HPDE6-E6E7 (cell line): ENCODE measurements around the gene GALNT13.

Source experiments
- DNase-seq: peaks from one replicate; pipeline ENCODE4 v3.0.0; 2011; ENCODE audit warnings: missing footprints; ENCODE audit errors: extremely low spot score

Gene GALNT13

DNA sequence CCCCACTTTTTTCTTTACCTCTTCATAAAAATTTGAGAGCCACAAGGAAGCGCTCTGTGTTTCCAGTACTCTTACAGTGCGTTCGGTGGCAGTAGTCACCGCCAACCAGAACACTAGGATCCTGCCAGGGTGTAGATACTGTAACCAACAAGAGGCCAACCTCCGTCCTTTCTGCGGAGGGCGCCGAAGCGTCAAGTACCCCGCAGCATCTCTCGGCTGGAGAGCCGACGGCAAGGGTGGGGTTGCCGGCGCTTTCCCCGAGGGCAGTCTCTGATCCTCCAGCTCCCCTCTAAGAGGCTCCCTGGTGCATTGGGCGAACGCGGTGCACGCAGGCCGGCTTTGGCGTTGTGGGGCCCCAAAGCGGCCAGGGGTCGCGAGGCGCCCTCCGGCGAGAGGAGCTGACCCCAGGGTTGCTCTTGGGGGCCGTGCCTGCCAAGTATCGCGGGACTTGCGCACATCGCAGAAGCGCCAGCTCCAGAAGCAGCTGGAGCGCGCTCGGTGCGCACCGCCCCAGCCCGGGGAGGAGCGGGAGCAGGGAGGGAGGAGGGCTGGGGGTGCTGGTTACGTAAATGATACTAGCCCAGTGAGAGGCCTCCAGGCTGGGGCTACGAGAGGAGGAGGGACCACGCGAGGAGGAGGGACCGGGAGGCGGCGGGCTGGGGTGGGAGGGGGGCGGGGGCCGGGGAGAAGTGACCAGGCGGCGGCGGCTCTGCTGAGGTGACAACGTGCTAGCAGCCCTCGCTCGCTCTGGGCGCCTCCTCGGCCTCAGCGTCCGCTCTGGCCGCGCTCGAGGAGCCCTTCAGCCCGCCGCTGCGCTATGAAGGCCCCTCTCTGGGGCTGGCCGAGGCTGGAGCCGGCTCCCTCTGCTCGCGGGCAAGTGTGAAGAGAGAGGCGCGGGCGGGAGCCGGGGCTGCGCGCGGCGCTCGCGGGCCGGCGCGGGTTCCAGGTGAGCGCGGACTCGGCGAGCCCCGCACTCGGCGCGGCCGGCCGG lies at the start of gene GALNT13:
GALNT13 (plus strand) TSS at position 692 of the 991 bp plus-strand sequence.
- DNase-seq = peak; percentile 67

DNA sequence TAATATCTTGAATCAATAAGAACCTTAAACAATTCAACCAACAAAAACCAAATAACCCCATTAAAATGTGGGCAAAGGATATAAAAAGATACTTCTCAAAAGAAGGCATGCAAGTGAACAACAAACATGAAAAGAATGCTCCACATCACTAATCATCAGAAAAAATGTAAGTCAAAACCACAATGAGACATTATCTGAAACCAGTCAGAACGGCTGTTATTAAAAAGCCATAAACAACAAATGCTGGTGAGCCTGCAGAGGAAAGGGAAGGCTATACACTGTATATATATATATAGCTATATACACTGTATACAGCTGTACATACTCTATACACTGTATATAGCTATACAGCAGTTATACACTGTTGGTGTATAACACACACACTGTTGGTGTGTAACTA lies 47.8 kb upstream of the GALNT13 start:
- no peak for DNase-seq

DNA sequence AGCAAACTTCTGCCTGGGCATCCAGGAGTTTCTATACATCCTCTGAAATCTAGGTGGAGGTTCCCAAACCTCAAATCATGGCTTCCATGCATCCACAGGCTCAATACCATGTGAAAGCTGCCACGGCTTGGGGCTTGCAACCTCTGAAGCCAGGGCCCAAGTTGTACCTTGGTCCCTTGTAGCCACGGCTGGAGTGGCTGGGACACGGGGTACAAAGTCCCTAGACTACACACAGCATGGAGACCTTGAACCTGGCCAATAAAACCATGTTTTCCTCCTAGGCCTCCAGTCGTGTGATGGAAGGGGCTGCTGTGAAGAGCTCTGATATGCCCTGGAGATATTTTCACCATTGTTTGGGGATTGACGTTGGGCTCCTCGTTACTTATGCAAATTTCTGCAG lies 43.4 kb upstream of the GALNT13 start:
- no peak for DNase-seq

DNA sequence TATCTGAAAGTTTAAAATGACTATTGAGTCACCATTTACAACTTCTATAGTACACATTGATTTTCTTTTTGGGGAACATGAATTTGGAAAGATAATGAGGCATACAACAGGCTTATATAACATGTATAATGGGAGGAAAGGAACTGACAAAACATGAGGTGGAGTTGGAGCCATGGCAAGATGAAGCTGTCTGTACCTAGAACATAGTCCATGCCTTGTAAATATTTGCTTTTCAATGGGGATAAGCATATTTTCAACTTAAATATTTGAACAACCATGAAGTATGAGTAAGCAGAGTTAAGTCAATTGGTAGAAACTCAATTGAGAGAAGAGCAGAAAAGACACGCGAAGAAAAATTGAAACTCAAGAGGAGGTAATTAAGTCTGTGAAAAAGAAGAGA lies 37.1 kb upstream of the GALNT13 start:
- DNase-seq = no peak

DNA sequence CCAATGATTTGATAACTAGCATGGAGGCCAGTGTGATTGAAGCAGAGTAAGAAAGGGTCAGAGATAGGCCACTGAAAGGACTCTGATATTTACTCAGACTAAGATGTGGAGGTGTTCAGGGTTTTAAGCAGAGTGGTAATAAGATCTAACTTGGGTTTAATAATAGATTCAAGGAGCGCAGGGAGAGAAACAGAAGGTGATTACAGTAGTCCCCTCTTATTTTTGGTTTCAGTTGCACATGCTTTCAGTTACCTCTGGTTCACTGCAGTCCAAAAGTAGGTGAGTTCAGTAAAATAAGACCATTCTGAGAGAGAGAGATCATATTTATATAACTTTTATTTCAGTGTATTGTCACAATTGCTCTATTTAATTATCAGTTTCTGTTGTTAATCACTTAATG lies 13.5 kb upstream of the GALNT13 start:
- no peak for DNase-seq

DNA sequence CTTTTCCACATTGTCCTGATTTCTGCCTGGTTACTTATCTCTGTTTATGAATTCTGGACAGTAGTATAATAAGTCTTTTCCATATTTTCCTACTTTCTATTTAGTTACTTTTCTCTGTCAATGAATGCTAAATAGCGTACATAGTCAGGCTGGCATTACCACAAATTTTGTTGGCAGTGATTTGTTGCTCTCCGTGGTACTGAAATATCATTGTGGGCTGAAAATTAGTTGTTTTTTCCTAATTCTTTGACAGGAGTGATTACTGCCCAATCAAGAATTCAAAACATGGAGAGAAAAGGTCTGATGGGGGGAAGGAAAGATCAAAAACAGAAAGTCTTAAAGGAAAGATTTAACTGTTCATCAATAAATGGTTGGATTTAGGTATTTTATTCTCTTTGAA lies 7.7 kb upstream of the GALNT13 start:
- no peak for DNase-seq

DNA sequence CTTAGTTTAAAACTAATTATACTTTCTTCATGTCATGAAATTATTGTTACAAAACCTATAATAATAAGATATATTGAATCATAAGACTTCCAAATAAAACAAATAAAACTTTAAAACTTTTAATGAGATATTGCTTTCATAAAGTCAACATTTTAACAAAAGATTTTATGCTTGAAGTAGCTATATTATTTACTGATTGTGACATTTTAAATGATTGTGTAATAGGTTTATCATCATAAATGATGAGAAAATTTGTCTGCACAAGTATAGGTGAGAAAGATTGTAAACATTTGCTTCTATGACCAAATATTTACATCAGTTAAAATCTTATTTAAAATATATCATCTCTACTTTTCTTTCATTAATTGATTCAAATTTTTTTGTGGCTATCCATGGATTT lies 5.1 kb upstream of the GALNT13 start:
- no peak for DNase-seq

DNA sequence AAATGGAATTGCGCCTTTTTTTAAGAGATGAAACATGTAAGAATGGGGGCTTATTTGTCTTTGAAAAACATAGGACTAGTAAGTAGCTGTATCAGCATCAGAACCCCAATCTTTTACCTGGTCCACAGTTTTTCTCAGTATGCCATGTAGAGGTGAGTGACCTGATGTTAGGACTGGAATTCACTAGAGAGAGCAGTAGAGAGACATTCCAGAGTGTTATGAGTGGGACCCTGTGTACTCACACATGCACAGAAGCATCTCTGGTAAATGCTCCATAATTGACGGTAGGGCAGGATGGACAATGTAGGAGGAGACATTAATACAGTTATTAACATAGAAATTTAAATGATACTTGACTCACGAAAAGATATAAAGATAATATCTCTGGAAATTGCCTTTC lies 1.4 kb upstream of the GALNT13 start:
- no peak for DNase-seq

DNA sequence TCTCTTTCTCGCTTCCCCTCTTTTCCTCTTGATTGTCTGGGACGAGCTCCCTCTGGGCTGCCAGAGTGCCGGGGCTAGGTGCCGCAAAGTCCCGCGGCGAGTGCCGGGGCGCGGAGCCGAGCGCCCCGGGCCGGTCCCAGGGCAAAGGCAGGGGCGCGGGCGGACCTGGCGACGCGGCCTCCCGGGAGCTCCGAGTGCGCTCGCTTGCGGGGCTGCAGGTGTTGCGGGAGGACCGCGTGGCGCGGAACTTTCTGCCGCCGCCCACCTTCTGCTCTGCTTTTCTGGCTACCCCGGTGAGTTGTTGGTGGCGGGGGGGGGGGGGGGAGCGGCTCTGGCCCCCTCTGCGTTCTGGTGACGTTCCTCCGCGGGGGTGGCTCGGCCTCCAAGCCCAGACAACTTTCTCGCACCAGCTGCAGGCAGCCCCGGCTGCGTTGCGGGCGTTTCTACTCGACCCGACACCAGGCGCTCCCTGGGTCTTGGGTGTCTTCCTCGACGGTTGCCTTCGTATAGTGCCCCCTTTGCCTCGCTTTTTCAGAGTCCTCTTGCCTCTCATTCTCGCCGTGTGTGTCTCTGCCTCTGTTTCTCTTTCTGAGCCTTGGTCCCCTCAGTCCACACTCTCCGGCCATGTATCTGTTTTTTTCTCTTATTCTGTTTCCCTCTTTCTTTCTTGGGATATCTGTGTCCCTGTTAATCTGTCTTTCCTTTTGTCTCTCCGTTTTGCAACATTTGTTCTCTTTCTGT lies 759 bp downstream of the GALNT13 start:
- DNase-seq = no peak

DNA sequence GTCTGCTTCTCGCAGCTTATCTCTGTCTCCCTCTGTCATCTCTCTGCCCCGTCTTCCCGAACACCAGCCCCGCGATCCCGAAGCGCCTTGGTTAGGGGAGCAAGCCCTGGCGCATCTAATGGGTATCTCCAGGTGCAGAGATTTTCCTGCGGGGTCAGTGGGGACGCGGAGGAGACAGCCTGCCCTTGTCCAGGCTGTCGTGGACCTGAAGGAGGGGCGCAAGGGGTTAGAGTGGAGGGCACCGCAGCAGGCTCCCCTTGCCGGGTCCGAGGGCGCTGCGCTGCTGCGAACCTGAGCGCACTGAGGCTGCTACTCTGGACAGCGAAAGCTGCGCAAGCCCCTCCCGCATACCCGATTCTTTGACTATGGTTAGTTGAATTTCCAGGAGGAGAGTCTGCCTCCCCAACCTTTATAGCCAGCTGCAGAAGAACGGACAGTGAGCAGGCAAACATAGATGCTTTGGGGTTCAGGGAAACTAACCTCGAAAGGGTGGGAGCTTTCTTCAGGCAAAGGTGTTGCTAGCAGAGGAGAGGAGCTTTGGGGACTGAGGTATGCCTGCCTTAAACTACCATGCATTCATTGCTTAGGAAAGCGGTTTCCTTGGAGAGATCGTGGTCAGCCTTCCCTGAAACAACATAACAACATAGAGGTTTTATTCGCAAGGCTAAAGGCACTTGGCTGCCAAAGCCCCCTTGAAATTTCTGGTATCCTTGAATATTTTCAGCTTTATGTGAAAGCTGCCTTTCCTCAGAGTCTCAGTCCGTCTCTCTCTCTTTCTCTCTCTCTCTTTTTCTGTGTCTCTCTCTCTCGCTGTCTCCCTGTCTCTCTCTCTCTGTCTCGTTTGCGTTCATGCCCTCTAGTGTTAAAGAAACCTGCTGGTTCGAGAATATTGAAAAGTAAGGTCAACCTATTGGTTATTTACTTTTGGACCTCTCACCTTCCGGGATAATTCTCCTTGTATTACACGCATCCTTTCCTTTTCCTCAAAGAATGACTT lies 1.6 kb downstream of the GALNT13 start:
- no peak for DNase-seq

DNA sequence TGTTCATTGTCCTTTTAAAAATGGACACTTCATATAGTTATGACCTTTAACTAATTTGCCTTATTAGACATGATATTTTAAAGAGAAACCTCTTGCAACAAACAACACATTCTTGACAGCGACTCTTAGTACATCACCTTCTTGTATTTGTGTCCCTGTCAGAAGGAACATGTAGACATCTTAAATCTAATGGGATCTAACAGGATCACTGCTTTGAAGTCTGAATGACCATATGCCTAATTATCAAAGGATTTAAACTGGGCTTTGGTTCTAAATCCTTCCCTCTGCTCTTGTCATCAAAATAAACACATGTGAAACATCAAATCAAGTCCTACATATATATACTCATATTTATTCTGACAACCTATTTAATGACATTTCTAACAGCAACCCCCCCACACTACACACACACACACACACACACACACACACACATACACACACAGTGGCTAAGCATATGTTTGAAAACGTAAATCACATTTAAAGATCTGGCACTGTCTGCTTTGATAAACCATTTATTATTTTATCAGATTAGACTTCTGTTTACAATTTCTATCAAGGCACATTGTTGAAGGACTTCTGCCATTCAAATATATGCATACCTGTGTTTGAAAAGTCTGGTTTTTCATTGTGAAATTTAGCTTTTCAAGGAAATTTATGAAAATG lies 4.2 kb downstream of the GALNT13 start:
- DNase-seq = no peak

DNA sequence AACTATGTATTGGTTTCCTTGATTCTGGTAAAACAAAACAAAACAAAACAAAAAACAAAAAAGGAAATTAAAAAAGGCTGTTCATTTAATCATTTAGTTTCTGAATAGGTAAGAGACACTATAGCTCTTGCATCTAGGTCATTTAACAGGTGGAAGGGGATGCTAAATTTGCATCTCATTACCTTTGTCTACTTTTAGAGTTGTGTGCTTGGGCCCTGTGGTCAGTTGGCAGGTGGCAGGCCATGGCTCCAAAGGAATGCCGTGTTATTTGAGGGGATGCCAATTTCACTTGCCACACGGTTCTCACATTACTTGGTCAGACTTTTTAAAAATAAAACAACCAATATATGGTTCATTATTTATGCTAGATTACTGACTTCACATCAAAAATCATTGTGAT lies 9.2 kb downstream of the GALNT13 start:
- no peak for DNase-seq

DNA sequence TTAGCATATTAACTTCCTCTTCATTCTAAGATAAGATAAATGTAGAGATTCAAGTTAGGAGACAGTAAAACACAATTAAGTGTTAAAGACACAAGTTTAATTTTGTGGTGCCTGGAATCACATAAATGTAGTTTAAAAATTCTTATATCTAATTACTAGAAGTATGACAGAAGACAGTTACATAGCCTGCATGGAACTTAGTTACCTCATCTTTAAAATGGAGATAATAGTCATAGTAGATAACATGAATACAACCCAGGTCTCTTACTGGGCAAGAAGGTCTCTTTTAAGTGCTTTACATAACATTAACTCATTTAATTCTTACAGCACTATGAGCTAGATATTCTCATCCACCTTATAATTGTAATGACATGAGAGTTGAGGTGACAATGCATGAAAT lies 15.1 kb downstream of the GALNT13 start:
- no peak for DNase-seq

DNA sequence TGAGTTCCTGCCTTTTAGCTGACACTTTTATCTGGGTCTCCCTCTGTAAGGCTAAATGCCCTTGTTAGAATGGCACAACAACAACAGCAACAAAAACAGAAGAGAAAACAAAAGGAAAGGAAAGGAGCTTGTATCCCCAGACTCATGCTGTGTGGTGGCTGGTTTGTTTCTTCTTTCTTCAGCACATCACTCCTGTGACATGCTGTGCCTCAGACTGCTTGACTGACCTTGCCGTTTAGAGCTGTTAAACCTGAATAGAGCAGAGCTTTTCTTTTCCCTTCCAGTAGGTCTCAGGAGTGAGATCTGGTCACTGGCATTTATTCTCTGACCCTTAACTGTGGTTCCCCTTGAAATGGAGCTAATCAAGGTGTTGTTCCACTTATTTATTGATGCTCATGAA lies 18.9 kb downstream of the GALNT13 start:
- no peak for DNase-seq

DNA sequence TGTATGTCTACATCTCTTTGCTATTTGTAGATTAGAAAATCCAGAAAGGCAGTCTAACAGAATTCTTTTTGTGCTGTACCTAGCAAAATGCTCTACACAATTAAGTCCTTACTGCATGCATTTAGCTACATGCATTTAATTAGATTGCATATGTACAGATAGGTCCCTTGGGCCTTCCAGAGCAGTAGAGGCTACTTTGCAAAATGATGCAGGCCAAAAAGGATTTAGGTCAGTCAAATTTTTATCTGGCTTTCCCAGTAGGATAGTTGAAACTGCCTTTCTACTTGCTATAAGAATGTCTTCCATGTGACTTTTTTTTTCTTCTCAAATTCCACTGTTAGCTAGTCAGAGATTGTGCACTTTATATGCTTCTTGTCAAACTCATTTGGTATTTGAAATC lies 19.3 kb downstream of the GALNT13 start:
- DNase-seq = no peak

DNA sequence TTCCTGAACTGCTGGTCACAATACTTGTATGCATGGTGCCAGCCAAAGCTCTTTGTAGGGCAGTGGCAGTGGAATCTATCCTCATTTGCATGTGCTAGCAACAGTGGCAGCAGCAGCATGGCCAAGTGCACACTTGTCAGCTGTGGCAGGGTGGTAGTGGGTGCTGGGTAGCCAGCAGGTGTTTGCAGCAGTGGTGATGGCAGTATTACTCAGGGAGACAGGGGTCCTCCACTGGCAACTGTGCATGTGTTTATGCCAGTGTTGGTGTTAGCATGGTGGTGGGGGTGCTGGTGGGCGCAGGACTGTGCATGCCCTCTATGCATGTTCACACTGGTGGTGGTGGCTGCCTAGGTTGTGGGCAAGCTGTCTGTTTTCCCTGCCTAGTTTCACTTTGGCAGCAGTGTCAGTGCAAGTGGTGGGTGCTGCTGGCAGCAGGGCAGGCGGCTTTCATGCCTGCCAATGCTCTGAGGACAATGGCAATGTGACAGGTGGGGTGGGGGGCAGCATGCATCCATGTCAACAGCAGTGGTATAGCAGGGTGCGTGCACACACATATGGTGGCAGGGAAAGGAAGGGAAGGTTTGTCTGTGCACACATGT lies 41.2 kb downstream of the GALNT13 start:
- DNase-seq = no peak

DNA sequence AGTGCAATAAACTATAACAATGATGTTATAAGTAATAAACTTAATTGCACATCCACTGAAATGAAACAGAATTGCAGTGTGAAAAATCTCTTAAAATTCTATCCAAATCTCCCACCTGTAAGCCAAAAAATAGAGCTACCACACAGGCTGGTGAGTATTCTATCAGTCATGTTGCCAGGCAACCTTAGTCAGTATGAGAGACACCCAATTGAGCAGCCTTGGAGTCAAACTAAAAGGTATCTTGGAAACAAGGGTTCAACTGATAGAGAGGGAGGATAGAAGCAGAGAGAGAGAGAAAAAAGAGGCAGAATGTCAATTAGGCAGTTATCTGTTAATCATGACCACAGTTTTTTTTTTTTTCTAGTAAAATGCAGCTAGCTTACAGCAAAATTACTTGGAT lies 45.8 kb downstream of the GALNT13 start:
- DNase-seq = no peak

DNA sequence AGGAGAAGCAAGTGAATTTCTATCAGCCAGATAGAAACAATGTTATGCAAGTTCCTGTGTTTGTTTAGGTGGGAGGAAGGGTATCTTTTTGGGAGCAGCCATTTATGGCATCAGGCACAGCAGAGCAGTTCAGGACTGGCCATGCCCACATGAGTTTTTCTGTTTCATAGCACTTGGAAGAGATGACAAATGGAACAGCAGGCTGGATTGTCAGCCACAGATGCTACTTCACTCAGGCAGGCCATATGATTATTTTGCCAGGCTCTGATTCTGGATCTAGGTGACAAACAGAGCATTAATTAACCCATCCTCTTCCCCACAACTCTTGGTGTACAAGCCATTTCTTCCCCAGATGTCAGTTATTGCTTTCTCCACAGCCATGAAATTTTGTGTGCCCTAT lies 63.8 kb downstream of the GALNT13 start:
- no peak for DNase-seq

DNA sequence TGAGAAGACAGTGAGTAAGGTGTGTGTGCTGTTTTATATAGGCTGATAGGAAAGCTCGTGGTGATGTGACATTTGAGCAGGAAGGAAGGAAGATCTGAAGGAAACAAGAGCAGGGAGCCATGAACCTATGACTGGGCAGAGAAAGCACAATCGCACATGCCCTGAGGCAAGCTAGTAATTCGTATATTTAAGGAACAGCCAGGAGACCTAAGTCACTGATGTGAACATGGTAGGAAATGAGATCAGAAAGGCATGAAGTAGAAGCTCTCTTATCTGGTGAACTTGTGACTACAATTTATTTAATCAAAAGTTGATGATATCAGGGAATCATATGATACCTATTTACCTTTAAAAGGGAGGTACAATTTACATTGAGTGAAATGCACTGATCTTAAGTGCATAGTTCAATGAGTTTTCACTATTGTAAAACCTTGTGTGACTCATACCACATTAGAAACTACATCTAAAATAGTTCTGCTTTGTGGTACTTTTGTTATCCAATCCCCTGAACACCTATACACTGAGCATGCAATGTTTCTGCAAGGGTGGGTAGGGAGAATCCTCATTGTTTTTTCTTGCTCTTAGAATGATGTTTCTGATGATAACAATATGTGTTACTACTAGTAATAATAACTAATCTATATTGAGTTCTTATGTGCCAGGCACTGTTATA lies 67.5 kb downstream of the GALNT13 start:
- DNase-seq = no peak

DNA sequence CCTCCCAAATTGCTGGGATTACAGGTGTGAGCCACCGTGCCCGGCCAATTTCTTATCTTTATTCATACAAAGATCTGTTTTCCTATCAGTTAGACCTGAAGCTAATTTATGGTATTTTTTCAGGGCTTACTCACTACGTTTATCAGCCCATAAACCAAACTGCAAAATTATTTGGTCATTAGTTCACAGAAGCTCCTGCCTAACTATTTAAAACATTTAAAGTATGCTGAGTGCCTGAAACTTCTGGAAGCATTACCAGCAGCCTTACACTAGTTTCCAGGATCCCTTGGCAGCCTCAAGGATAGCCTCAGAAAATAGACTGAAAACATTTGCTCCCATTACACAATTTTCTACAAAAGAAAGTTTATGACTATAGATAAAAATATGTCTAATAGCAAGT lies 68.8 kb downstream of the GALNT13 start:
- DNase-seq = no peak
